Measurements from ENCODE around the gene ZMYND8. TPM values are rescaled to one million over a fixed set of nuclear protein-coding genes. Genes with fewer than 3 reads are reported as not detected.

Gene ZMYND8
- total RNA-seq, 1 experiment from 2014 or later, result 29.0 TPM

DNA sequence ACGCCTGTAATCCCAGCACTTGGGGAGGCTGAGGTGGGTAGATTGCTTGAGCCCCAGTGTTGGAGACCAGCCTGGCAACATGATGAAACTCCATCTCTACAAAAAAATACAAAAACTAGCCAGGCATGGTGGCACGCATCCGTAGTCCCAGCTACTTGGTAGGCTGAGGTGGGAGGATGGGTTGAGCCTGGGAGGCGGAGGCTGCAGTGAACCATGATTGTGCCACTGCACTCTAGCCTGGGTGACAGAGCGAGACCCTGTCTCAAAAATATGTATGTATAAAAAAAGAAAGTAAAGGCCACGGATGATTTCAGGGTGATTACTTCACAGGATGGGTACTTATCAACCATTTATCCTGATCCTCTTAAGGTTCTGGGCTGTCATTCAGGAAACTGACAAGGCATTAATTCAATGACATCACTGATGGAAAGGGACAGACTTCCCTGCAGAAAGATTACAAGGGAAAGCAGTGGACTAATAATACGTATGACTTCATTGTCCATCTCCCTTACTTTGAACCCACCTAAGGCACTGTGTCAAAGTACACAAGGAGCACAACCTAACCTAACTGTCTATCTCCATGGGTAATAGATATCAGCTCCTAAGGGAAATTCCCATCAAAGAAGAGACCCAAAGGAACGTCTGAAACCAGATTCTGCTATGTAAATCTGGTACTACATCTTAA, 61.2 kb downstream of the ZMYND8 start:
- Histone ChIP-seq H3K9ac (ENCODE audit: low read length) (no peak overlapping the region), H3K27me3 (ENCODE audit: insufficient read depth, low read length) (no peaks in the 10 kb centered on the region), H3K27ac (ENCODE audit: low read depth, low read length) (no peak overlapping the region), H3K4me2 (ENCODE audit: low read length) (no peak overlapping the region), H2AFZ (ENCODE audit: low read depth, low read length, poor library complexity, severe bottlenecking) (no peak overlapping the region), H3K36me3 (ENCODE audit: control insufficient read depth in 1 of 2, insufficient read depth in 2 of 2, low read length in 2 of 2) (peaks cover 26 to 29% of the 10 kb centered on the region in 2 experiments; a peak in 3 of 4 replicates), H4K20me1 (ENCODE audit: insufficient read depth) (no peaks in the 10 kb centered on the region), H3K9me3 (ENCODE audit: control insufficient read depth in 1 of 2, insufficient read depth in 1 of 2, low read depth in 1 of 2, low read length in 2 of 2) (no peaks in the 10 kb centered on the region), H3K4me1 (ENCODE audit: control insufficient read depth in 1 of 2, insufficient read depth in 2 of 2, low read length in 2 of 2) (no peaks in the 10 kb centered on the region), H3K79me2 (ENCODE audit: insufficient read depth, low read length) (peaks cover 4% of the 10 kb centered on the region; the same call in 1 of the 2 replicates), H3K4me3 (replicated peaks in 1 of 2; ENCODE audit: low read depth in 1 of 2, low read length in 2 of 2) (no peak overlapping the region), H3K9me2 (ENCODE audit: insufficient read depth) (no peaks in the 10 kb centered on the region)
- intact Hi-C loops (cut with micrococcal nuclease), result no loop called here
- ATAC-seq (no peak), DNase-seq (ENCODE audit: low read depth, low spot score) (no peak)
- POLR2A ChIA-PET, result no interaction called here
- TF ChIP-seq RAD21 (IDR thresholded peaks at IDR 0.05; ENCODE audit: low read depth) (no peak), ZFX (IDR thresholded peaks at IDR 0.05) (no peak), EZH2 (IDR thresholded peaks at IDR 0.05) (no peak), JUND (IDR thresholded peaks at IDR 0.05) (no peak), EGR1 (IDR thresholded peaks at IDR 0.05; ENCODE audit: low read depth) (no peak), ZNF274 (IDR thresholded peaks at IDR 0.05; ENCODE audit: low read depth, low read length) (no peak), SP1 (IDR thresholded peaks at IDR 0.05; ENCODE audit: low read depth) (no peak), SIN3A (IDR thresholded peaks at IDR 0.05; ENCODE audit: low read depth) (no peak), ZBTB33 (IDR thresholded peaks at IDR 0.05; ENCODE audit: extremely low read depth, insufficient replicate concordance, low read length) (no peak), CEBPB (IDR thresholded peaks at IDR 0.05; ENCODE audit: low read depth) (no peak), ATF3 (IDR thresholded peaks at IDR 0.05) (no peak), YY1 (IDR thresholded peaks at IDR 0.05; ENCODE audit: extremely low read depth, insufficient replicate concordance, low read depth, low read length) (no peak), ELF1 (IDR thresholded peaks at IDR 0.05; ENCODE audit: borderline replicate concordance, low read depth) (no peak), TCF7L2 (IDR thresholded peaks at IDR 0.05; ENCODE audit: borderline replicate concordance, extremely low read depth, insufficient read depth, insufficient read length) (no peak), POLR2A (IDR thresholded peaks at IDR 0.05; ENCODE audit: borderline replicate concordance, extremely low read depth, insufficient read depth, insufficient read length) (no peak), CTCF (IDR thresholded peaks at IDR 0.05 in 2 of 3, conservative IDR thresholded peaks at IDR 0.05 in 1 of 3; ENCODE audit: borderline replicate concordance in 1 of 3, insufficient read depth in 1 of 3, low read depth in 2 of 3, low read length in 2 of 3) (no peak)
- TF ChIP-seq, protein P1, sequence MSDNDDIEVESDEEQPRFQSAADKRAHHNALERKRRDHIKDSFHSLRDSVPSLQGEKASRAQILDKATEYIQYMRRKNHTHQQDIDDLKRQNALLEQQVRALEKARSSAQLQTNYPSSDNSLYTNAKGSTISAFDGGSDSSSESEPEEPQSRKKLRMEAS (IDR thresholded peaks at IDR 0.05), result no peak
- TF ChIP-seq, protein P2, sequence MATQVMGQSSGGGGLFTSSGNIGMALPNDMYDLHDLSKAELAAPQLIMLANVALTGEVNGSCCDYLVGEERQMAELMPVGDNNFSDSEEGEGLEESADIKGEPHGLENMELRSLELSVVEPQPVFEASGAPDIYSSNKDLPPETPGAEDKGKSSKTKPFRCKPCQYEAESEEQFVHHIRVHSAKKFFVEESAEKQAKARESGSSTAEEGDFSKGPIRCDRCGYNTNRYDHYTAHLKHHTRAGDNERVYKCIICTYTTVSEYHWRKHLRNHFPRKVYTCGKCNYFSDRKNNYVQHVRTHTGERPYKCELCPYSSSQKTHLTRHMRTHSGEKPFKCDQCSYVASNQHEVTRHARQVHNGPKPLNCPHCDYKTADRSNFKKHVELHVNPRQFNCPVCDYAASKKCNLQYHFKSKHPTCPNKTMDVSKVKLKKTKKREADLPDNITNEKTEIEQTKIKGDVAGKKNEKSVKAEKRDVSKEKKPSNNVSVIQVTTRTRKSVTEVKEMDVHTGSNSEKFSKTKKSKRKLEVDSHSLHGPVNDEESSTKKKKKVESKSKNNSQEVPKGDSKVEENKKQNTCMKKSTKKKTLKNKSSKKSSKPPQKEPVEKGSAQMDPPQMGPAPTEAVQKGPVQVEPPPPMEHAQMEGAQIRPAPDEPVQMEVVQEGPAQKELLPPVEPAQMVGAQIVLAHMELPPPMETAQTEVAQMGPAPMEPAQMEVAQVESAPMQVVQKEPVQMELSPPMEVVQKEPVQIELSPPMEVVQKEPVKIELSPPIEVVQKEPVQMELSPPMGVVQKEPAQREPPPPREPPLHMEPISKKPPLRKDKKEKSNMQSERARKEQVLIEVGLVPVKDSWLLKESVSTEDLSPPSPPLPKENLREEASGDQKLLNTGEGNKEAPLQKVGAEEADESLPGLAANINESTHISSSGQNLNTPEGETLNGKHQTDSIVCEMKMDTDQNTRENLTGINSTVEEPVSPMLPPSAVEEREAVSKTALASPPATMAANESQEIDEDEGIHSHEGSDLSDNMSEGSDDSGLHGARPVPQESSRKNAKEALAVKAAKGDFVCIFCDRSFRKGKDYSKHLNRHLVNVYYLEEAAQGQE (IDR thresholded peaks at IDR 0.05; ENCODE audit: low read depth), result no peak
- CTCF ChIA-PET, result interaction anchor here (1.8 kb wide), 1 partner anchor 89 kb away, joined by 8 read pairs; no protein-coding TSS in a partner anchor
- RAD21 ChIA-PET (ENCODE audit: low non-redundant PET in 1 of 2, low total read pairs in 2 of 2, uncharacterized antibody in 2 of 2, unreplicated experiment in 2 of 2), result no interaction called here
- no TSS peak for BruUV-seq (replicated peaks)

Measured in HCT116 (cell line).